Ovary (tissue), 9 donors: ENCODE measurements around the gene FHOD3. TPM values are rescaled to one million over a fixed set of nuclear protein-coding genes. Genes with fewer than 3 reads are reported as not detected.

Experiments
- DNase-seq, 5 donors: peaks; one replicate each; pipeline ENCODE4 v3.0.0-alpha.2; 2019 to 2020
- H3K27ac ChIP-seq, 2 donors: fragments of 200-600 bp; one replicate each; pipeline versions ENCODE4 v1.5.1 to v1.8.0; 2019 to 2022
- H3K27me3 ChIP-seq: fragments of 200-600 bp; one replicate; pipeline ENCODE4 v1.8.0; 2022
- H3K36me3 ChIP-seq: fragments of 200-600 bp; sonication (generic); one replicate; pipeline ENCODE4 v1.5.1; 2019
- H3K4me1 ChIP-seq: one replicate; pipeline ENCODE4 v1.8.1; 2013; ENCODE audit warnings: mild to moderate bottlenecking, moderate library complexity; ENCODE audit not compliant: insufficient read depth
- H3K4me3 ChIP-seq: fragments of 200-600 bp; sonication (generic); one replicate; pipeline ENCODE4 v1.5.1; 2017
- H3K9me3 ChIP-seq, 2 donors: fragments of 200-600 bp in 1 of 2; sonication (generic) in 1 of 2; one replicate each; pipeline versions ENCODE4 v1.5.1 to v1.8.1; 2013 to 2019; ENCODE audit warnings: mild to moderate bottlenecking in 1 of 2, moderate library complexity in 1 of 2
- EP300 ChIP-seq: sonication (generic); formaldehyde crosslinking; IDR thresholded peaks from one replicate; pipeline ENCODE4 v1.6.1; 2017; ENCODE audit warnings: antibody characterized with exemption
- POLR2A ChIP-seq: fragments of 450-650 bp; IDR thresholded peaks from one replicate; pipeline ENCODE4 v1.6.1; 2017; ENCODE audit warnings: antibody characterized with exemption, mild to moderate bottlenecking, moderate library complexity
- WGBS, 3 donors: extraction: QIAGEN DNeasy Blood & Tissue Kit in 1 of 3; methylation state at CpG; one replicate each; pipeline versions ENCODE4 v1.1.5 to v1.1.7; 2013 to 2017; 5-methylcytosine and 5-hydroxymethylcytosine counted together
- intact Hi-C, 4 donors: fragments of 100-400 bp; cut with DNase I; formaldehyde crosslinking; loops; one replicate each; pipeline versions ENCODE4 v1.11.0 to v1.15.1; 2022 to 2023
- polyA plus RNA-seq, 2 donors: library from polyadenylated mRNA; stranded (reverse); fragments of 200-250 nt in 1 of 2; fragments of 350-450 nt in 1 of 2; fragmentation: Illumina TruSeq in 1 of 2; extraction: RNeasy Lipid Tissue Mini Kit (QIAGEN cat#74804) in 1 of 2; gene quantifications; one replicate each; pipeline ENCODE4 v1.2.3, GENCODE V29; 2013 to 2014
- total RNA-seq, 7 donors: library from RNA; depleted of rRNA in 2 of 7; stranded (reverse); fragments of >200 nt in 2 of 7; fragmentation: NEBNext Ultra II Directional in 3 of 7; extraction: Animal tissue kit (Norgen Biotek cat#: 25700) in 3 of 7; gene quantifications; one replicate each; pipeline versions ENCODE4 v1.1.0 to v1.2.4, GENCODE V29; 2016 to 2023
- TF ChIP-seq, protein P1 (sequence below), 3 donors: fragments of 450-650 bp in 2 of 3; fragments of 200-600 bp in 1 of 3; IDR thresholded peaks; one replicate each; pipeline versions ENCODE4 v1.5.1 to v1.8.0; 2016 to 2022; ENCODE audit warnings: antibody characterized with exemption in 3 of 3, mild to moderate bottlenecking in 1 of 3
- donor health status: DM: no; HTN: no; CAD: no; lungs with moderate emphysema.
- donor health status: DM: no; HTN: no; CAD: no.
- donor health status: Bipolar disorder and iron deficiency.
- donor health status: DM: yes; HTN: yes; CAD: no.
- donor health status: DM: no; HTN: no; CAD: no.
- donor health status: DM: yes; HTN: yes; CAD: no.

FHOD3 gene
- total and polyA plus RNA-seq, 9 donors: 3.5 to 62.5 (median 11.0) TPM

DNA sequence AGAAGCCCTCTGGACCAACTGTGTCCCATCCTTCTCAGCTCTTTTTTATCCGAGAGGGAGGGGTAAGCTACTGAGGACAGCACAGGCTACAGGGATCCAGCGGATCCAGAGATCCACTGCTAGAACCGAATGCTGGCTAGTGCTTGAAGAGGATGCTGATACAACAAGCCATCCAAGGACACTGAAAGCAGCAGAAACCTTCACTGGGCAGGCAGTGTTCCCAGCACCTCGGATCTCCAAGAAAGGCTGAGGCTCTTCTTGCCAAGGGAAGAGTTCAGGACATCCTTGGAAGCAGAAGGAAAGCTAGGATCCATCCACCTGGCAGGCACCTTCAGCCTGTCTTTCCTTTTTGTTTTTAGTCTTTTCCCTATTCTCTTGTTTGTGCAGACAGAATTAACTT lies 13.2 kb upstream of the FHOD3 start:
- no peak for DNase-seq
- H3K27me3 ChIP-seq: no peaks in the 10 kb centered on the region
- H3K36me3 ChIP-seq: no peaks in the 10 kb centered on the region
- H3K9me3 ChIP-seq: no peaks in the 10 kb centered on the region
- intact Hi-C loops: loop anchor here in 3 of 4 donors (5.0 to 10.0 kb wide), 4 partner anchors 79 to 269 kb away; no protein-coding TSS in a partner anchor
- no peaks in the 10 kb centered on the region for H3K4me1 ChIP-seq
- no peak overlapping the region for H3K4me3 ChIP-seq
- WGBS, 3 donors: 33 to 34% (median 34%) methylated on average over 4 of the region's 4 CpGs
- TF ChIP-seq POLR2A: no peak
- TF ChIP-seq, protein P1, sequence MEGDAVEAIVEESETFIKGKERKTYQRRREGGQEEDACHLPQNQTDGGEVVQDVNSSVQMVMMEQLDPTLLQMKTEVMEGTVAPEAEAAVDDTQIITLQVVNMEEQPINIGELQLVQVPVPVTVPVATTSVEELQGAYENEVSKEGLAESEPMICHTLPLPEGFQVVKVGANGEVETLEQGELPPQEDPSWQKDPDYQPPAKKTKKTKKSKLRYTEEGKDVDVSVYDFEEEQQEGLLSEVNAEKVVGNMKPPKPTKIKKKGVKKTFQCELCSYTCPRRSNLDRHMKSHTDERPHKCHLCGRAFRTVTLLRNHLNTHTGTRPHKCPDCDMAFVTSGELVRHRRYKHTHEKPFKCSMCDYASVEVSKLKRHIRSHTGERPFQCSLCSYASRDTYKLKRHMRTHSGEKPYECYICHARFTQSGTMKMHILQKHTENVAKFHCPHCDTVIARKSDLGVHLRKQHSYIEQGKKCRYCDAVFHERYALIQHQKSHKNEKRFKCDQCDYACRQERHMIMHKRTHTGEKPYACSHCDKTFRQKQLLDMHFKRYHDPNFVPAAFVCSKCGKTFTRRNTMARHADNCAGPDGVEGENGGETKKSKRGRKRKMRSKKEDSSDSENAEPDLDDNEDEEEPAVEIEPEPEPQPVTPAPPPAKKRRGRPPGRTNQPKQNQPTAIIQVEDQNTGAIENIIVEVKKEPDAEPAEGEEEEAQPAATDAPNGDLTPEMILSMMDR (IDR thresholded peaks at IDR 0.05): no peak
- no peak for TF ChIP-seq EP300
- H3K27ac ChIP-seq: no peak overlapping the region

DNA sequence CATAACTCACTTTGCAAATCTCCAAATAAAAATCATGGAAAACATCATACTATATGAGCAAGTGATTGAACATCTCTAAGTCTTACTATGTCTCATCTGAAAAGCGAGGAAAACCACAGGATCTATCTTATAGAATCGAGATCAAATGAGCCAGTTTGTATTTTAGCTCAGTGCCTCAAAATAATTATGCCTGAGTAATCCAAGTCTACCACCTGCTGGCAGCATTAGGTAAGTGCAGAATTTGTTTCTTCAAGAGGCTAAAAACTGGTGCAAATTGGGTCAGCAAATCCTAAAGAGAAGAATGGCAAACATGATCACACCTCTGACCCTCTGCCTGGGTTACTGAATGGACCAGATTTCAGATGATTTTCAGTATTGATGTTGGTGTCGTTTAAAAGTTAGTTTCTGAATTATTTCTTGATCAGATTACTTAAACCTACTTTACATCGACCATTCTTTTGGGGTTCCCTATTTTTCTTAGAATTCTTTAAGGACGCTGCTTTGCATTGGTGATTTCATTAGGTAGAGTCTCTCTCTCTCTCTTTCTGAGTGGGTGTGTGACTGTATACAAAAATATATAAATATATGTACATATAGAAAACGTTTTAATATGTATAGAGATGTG lies 12.7 kb upstream of the FHOD3 start:
- no peaks in the 10 kb centered on the region for H3K36me3 ChIP-seq
- no peaks in the 10 kb centered on the region for H3K4me1 ChIP-seq
- H3K27ac ChIP-seq: no peak overlapping the region
- peak in 1 of 5 donors; percentile 66 for DNase-seq
- H3K9me3 ChIP-seq: no peaks in the 10 kb centered on the region
- H3K27me3 ChIP-seq: no peaks in the 10 kb centered on the region
- WGBS, 3 donors: 29 to 31% (median 29%) methylated on average over 6 of the region's 6 CpGs
- H3K4me3 ChIP-seq: no peak overlapping the region
- TF ChIP-seq EP300 (no peak), POLR2A (peak; percentile 21)
- TF ChIP-seq, protein P1 (IDR thresholded peaks at IDR 0.05): peak; percentile 88 to 91 (median 91)
- intact Hi-C loops: loop anchor here in 3 of 4 donors (5.0 to 10.0 kb wide), 4 partner anchors 80 to 270 kb away; no protein-coding TSS in a partner anchor

DNA sequence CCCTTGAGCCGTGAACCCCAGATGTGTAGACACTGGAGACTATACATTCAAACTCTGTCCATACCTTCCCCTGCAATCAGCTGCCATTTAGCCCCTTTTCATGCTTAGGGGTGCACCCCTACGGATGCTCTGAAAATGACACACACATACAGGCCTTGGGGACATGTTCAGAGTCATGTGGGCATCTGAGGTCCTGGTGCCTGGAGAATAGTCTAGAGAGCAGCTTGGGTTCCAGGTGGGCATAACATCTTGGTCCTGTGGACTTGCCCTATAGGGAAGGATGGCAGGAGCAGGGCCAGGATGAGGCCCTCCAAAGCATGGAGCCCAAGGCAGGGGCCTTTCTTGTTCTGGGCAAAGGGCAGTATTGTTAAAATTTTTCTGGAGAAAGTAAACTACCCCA lies 9.9 kb upstream of the FHOD3 start:
- DNase-seq: no peak
- H3K27ac ChIP-seq: no peak overlapping the region
- H3K4me1 ChIP-seq: no peaks in the 10 kb centered on the region
- intact Hi-C loops: loop anchor here in 3 of 4 donors (10.0 kb wide), 2 partner anchors 83 to 273 kb away; no protein-coding TSS in a partner anchor
- 88 to 97% (median 92%) methylated on average over 2 of the region's 2 CpGs for WGBS, 3 donors
- no peaks in the 10 kb centered on the region for H3K9me3 ChIP-seq
- no peaks in the 10 kb centered on the region for H3K36me3 ChIP-seq
- TF ChIP-seq POLR2A: no peak
- TF ChIP-seq, protein P1 (IDR thresholded peaks at IDR 0.05): no peak
- no peak overlapping the region for H3K4me3 ChIP-seq
- H3K27me3 ChIP-seq: no peaks in the 10 kb centered on the region

DNA sequence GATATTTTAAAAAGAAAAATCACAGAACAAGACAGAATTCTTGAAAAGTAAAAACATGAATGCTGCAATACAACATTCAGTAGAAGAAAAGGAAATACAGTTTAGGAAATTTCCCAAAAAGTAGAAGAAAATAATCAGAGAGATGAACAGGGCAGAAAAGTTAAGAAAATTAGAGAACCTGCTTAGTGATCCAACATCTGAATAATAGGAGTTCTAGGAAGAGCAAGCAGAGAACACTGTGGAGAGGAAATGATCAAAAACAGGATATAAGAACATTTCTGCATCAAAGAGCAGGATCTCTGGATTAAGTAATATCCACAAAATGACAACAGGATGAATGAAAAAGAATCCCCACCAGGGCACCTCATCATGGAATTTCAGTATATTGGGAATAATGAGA lies 8.8 kb upstream of the FHOD3 start:
- TF ChIP-seq, protein P1 (IDR thresholded peaks at IDR 0.05): no peak
- no peak for TF ChIP-seq POLR2A
- H3K27ac ChIP-seq: no peak overlapping the region
- intact Hi-C loops: loop anchor here in 3 of 4 donors (10.0 kb wide), 2 partner anchors 84 to 274 kb away; no protein-coding TSS in a partner anchor

More for the DNA sequence above, 8.8 kb upstream of the FHOD3 start:
- H3K36me3 ChIP-seq: no peaks in the 10 kb centered on the region
- no peak for DNase-seq
- no peaks in the 10 kb centered on the region for H3K4me1 ChIP-seq
- H3K4me3 ChIP-seq: no peak overlapping the region
- no peaks in the 10 kb centered on the region for H3K27me3 ChIP-seq
- H3K9me3 ChIP-seq: no peaks in the 10 kb centered on the region
